ENCODE data around the gene TXNL1.
A peak's percentile ranks its signal among the peaks of the same experiment; 100 is the strongest.

Gene TXNL1

DNA sequence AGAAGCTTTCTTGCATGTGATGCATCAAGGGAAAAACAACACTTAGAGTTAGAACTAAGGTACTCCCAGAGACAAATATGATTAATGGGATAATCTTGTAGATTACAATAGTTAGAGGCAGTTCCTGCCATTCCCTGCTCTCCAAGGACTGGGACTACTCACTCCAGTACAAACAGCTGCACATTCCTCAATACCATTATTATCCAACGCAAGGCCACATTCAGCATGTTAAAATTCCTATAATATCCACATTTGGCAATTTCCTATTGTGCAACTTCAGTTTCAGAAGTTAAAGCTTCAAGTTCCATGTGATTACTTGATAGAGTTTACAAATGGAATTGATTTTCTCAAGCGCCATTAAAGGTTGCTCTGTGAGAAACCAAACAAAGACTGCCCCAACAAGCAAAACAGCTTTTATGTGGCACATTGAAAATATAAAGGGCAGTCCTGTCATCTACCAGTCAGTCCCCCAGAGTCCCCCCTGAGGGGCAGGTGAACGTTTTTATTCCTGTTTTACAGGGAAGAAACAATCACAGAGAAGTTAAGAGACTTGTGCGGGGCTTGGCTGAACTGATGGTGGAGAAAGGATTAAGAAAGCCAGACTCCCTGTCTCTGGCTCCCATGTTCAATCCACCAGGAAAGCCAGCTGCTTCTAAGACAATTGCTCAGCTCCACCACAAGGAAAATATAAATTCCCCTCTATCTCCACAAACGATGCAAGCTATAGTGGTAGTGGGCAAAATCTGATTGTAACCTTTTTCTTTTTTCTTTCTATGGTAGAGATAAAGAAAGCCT is 72.6 kb downstream of the TXNL1 start:
- DNase-seq = no peak

DNA sequence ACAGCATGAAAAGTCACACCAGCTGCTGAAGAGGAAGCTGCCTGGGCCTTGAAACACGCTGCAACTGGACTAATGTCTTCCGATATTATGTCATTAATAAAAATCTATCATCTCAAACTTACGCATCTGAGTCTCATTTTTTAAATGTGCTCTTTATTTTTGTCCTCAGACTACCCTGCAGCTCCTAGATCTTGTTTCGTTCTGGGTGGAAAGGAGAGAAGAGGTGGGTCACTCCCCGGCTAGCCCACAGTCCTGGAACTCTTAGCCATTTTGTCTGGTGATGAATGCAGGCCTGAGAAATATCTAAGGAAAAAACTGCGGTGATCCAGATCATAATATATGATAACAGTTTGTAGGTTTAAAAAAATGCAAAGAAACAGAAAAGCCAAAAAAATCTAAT is 73.3 kb downstream of the TXNL1 start:
- no peak for DNase-seq

DNA sequence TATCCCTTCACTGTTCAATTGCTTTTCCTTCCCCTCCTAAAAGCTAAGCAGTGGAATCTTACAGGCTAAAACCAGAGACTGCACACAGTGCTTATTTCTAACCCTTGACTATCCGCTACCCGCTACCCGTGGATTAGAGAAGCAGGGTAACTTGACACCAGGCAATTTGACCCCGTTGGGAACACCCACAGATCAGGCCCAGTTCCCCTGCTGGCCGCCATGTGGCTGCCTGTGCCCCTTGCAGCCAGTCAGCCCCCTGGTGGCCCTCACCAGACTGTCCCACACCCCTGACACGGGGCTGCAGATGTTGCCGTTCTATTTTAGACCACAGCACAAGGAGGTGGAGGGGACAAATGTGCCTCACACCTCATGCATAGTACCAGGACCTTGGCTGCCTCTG is 74.8 kb downstream of the TXNL1 start:
- no peak for DNase-seq

DNA sequence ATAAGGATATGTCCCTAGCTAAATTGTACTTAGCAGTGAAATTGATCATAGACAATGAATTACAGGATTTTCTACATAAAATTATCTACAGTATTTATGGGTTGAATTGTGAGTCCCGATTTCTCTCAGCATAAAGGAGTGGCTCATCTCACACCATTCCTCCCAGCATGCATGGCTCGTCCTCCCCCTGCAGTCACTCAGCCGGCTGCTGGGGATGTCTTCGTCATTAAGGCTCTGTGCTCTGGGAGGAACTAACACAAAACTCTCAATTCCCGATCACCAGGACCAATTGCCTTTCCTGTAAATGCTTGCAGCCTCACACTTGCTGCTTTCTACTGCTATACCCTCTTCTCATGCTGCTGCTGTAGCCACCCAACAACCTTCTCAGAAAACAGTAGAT is 75.9 kb downstream of the TXNL1 start:
- no peak for DNase-seq

DNA sequence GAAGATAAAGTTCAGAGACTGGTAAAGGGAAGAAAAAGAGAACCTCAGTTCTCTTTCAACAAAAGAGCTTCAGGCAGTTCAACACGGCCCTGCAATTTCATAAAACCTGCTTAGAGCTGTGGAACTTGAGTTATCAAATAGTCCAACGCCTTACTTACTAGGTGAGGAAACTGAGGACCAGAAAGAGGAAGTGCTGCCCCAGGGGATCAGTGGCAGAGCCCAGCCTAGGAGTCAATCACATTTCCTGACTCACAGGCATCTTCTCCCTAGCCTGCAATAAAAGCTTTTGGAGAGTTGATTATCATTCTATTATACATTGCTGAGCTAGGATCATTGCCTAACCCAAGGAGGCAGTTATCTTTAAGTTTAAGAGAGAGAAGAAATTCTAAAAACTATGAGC is 77.4 kb downstream of the TXNL1 start:
- DNase-seq = no peak

DNA sequence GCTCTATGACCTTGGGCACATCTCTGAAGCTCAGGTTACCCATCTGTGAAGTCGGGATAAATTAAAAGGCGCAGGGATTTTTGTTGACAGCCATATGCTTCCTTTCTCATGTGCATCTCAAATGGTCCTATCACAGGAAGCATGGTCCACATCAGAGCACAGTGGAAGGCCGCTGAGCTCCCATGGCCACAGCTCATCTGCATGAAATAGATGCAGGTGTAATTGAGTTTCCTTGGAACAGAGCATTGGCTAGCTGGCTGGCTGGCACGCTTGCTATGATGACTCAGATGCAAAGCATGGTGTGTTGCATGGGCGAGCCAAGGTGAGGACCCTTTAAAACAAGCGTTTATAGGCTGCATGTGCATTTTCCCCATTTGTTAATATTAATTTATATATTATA is 79.3 kb downstream of the TXNL1 start:
- no peak for DNase-seq

DNA sequence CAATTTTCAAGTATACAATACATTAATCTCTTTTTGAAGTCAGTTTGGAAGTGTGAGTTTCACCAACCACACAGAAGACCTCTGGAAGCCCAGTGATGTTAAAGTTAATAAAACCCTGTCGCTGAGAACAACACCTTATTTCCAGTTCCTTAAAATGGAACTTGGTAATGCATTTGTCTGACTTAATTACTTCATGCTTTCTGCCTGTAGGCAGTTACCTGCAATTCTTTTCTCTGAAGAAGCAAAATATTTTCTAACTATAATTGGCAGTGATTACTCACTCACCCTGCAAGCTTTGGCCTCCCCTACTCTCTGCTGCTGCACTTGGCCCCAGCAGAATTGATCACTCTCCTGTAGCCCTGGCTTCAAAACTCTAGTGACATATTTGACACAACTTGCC is 81.5 kb downstream of the TXNL1 start:
- DNase-seq = no peak

DNA sequence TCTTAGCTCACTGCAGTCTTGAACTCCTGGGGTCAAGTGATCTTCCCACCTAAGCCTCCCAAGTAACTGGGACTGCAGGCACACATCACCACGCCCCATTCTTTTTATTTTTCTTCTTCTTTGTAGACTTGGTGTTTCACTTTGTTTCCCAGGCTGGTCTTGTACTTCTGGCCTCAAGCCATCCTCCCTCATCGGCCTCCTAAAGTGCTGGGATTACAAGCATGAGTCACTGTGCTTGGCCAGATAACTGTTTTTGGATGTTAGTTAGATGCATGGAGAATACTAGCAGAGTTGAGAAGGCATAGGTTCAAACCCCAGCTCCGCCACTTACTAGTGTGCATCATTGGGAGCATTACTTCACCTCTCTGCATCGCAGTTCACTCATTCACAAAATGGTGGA is 88.3 kb downstream of the TXNL1 start:
- DNase-seq = peak; percentile 29
